GM18520 (cell line): ENCODE results near the gene ST7.
"Not testable (repeated sequence)": the region's sequence is repeated elsewhere in the genome, so short reads cannot be mapped to it uniquely, and the experiment has no call there.

Experiments
- ATAC-seq: cut with Tn5 transposase; IDR thresholded peaks from one replicate; pipeline ENCODE4 v1.9.1; 2021; ENCODE audit not compliant: unreplicated experiment

Gene ST7, protein sequence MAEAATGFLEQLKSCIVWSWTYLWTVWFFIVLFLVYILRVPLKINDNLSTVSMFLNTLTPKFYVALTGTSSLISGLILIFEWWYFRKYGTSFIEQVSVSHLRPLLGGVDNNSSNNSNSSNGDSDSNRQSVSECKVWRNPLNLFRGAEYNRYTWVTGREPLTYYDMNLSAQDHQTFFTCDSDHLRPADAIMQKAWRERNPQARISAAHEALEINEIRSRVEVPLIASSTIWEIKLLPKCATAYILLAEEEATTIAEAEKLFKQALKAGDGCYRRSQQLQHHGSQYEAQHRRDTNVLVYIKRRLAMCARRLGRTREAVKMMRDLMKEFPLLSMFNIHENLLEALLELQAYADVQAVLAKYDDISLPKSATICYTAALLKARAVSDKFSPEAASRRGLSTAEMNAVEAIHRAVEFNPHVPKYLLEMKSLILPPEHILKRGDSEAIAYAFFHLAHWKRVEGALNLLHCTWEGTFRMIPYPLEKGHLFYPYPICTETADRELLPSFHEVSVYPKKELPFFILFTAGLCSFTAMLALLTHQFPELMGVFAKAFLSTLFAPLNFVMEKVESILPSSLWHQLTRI

DNA sequence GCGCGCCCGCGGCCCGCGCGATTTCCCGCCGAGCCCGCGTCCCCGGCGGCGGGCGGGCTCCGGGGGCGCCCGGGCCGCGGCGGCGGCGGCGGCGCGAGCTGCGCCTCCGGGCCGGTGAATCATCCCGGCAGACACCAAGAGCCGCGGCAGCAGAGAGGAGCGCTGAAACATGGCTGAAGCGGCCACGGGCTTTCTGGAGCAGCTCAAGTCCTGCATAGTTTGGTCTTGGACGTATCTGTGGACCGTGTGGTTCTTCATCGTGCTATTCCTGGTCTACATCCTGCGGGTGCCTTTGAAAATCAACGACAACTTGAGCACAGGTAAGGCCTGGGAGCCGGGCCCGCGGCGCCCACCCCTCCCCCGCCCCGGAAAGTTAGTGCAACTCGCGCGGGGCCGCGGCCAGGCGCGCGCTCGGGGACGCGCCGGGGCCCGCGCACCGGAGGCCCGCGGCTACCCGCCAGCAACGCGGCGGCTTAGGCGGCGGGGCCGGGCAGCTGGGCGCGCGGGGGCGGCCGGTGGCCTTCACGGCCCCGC is at the start of gene ST7:
ST7 (plus strand) TSS at position 130 of the 534 bp plus-strand sequence; CDS start at position 170, 40 bp downstream.
- ATAC-seq = peak; percentile 21

DNA sequence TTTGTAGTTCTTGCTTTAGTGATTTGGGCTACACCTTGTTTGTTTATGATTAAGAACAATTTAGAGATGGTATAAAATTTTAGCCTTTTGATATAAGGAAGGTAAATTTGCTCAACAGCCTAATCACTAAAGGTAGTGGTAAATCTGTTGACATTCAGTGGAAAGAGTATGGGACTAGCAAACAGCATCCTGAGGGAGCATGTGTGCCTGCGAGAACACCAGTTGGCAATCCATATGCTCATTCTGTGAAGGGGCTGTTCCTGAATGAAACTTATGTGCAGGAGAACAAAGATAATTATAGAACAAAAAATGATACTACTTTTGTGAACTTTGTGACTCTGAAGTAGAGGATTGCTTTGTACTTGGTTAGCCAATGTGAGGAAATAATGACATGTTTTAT is 46.9 kb upstream of the ST7 start:
- no peak for ATAC-seq

DNA sequence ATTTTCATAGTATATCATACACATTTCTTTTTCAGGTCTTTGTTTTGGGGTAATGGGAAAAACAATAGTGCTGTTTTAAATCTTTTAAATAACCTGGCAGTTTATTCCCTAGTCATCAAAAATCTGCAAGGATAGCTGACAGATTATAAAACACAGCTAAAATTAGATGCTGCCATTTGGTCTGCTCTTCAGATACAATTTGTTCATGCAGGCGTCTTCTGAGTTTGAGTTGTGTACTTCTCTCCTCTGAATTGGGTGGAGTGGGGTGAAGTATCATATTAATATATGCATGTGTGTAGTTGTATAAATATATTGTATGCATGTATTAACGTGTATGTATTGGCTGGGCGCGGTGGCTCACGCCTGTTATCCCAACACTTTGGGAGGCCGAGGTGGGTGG is 42.9 kb upstream of the ST7 start:
- ATAC-seq = no peak

DNA sequence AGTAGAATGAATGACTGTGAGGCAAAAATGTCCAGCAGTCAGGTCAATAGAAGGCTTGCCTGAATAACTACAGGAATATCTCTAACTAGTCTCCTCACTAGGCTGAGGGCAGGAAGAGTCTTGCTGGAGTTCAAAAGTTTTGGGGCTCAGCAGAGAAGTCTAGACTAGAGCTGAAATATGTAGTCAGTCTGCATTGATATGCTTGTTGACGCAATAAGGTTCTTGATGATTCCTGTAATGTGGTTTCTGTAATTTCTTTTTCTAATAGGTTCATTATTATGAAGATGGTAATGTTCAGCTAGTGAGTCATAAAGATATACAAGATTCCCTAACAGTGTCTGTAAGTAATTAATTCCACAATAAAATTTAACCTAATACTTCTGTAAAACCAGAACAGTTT is 41.5 kb upstream of the ST7 start:
- ATAC-seq = no peak

DNA sequence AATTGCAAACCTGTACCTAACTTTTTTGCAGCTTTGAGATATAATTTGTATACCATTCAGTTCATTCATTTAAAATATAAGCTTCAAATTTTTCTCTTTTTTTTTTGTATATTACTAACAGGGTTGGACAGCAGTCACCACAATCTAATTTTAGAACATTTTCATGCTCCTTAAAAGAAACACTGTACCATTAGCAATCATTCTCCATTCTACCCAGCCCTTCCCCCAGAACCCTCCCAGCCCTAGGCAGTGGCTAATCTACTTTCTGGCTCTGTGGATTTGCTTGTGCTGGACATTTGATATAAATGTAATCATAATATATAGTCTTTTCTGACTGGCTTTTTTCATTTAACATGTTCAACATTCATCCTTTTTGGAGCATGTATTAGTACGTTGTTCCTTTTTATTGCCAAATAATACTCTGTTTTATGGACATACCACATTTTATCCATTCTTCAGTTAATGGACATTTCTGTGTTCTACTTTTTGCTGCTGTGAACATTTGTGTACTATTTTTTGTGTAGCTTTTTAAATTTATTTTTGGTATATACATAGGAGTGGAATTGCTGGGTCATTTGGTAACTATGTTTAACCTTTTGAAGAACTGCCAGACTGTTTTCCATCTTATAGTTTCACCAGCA is 40.9 kb upstream of the ST7 start:
- ATAC-seq = no peak

DNA sequence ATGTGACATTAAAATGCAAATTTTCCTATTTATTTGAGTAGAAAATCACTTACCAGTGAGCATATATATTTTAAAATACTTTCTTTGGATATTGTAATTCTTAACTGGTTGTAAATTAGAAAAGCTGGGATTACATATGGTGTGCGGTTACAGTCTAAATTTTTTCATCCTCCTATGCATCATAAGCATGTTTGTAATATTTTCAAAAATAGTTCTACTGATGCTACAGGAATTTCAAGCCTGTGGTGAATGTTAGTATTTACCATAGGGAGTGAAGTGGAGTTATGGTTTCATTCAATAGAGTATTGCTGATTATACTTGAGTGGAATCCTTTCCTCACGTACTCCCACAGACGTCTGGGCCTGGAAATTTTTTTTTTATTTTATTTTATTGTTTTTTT is 34.6 kb upstream of the ST7 start:
- no peak for ATAC-seq

DNA sequence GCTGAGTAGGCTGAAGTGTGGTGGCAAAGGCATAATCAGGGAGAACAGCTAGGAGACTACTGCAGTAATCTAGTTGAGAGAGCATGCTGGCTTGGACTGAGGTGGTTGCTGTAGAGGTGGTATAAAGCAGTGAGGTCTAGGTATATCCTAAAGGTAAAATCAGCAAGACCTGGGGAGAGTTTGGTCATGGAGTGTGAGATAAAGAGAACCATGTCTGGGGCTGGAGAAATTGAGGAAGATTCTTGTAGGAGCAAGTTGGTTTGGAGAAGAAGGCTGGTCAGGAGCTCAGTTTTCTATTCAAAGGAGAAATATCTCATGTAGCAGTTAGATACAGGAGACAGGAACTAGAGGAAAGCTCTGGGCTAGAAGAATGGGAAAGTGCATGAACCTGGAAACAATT is 32.9 kb upstream of the ST7 start:
- ATAC-seq = no peak

DNA sequence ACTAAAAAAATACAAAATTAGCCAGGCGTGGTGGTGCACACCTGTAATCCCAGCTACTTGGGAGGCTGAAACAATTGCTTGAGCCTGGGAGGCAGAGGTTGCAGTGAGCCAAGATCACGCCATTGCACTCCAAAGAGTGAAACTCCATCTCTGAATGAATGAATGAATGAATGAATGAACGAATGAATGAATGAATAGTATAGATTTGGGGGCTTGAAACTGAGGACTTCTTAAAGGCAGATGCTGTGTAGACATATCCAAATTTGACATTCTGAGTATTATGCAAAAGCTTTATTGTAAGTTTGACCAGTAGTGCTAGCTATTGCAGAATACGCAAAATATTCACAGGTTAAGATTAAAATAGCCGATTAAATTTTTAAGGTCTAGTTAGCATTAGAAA is 30.8 kb upstream of the ST7 start:
- ATAC-seq = no peak

DNA sequence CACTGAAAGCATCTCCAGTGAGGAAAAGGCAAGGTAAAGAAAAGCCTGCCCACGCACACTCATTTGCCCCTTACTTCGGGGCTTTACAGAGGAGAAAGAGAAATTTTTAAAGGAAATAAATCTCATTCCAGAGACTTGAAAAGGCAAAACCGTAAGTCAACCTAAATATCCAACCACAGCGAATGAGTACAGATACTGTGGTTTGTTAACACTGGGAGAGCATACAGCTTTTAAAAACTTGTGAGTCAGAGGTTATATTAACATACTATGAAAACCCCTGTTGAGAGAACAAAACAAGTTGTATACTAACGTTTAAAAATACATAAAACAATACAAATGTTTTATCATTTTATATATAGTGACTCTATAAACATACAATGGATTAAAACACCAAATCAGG is 28.6 kb upstream of the ST7 start:
- ATAC-seq = no peak

DNA sequence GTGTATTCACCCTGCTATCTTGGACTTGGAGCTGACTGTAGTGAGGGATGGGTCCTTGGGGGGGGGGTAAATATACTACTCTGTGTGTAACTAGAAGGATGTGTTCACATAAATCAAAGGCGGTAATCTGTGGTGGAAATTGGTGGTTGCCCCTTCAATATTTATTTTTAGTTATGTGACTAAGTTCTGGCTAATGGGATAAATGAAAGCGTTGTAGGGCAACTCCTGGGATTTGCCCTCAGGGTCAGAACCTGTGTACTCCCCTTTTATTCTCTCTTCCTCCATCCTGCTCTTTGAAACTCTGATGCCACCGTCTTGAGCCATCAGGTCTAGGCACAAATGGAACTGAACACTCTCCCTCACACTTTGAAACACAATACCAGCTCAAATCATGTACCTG is 24.3 kb upstream of the ST7 start:
- ATAC-seq = no peak

DNA sequence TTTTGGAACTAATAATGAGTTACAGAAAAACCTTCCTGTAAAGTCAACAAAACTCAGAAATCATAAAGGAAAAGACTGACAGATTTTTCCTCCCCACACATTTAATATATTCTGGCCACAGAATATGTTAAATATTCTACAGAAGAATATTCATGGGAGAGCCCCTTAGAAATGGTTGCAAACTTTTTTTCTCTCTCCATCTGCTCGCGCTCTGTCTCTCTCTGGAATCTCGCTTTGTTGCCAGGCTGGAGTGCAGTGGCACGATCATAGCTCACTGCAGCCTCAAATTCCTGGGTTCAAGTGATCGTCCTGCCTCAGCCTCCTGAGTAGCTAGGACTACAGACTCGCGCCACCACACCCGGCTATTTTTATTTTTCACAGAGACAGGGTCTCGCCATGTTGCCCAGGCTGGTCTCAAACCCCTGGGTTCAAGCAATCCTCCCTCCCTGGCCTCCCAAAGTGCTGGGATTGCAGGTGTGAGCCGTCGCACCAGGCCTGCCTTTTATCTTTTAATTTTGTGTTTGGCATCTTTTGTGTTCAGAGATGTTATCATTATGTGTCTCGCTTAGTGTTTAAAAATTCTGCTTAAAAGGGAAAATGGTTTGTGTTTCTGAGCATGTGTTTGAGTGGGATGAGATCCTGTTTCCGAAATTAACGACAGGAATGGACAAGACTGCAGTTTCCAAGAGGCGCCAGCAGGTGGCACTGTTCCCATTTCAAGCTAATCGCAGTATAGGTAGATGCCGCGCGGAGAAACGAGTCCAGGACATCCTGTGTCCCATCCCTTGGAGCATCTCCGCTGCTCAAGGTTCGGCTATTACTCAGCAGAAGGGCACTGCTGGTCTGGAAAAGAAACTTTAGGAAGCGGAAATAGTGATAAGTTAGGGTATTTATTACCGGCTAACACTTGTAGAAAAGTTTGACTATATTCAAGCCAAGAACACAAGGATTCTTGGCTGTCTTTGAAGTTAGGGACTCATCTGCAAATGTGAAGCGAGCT is 23.1 kb upstream of the ST7 start:
- peak; percentile 60 for ATAC-seq

DNA sequence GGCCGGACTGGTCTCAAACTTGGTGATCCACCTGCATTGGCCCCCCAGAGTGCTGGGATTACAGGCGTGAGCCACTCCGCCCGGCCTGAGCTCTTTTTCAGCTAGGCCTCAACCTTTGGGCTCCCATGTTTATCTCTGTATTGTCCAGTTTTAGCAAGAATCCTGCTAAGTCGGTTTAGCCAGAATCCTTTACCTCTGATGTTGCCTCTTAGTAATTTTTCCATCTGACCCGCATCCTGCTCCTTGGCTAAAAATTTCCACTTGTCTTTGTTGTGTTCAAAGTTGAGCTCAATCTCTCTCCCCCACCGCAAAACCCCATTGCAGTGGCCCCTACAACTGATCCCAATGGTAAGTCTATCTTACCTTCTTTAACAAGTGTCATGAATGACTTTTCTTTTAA is 20.7 kb upstream of the ST7 start:
- no peak for ATAC-seq

DNA sequence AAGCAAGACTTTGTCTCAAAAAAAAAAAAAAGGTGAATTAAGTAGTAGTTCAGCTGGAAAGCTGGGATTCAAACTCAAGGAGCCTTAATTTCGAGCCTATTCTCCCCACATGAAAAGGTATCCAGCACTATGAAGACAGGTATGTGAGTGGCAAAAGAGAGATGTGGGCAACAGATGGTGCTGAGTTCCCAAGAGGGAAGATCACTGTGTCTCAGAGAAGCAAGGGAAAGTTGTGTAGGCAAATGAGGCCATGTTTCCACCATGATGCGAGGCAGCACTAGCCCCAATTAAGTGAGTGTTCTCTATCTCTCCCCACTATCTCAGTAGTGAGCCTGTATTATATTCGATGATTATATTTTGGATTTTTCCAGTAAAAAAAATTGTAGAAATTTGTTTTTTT is 19.8 kb upstream of the ST7 start:
- no peak for ATAC-seq

DNA sequence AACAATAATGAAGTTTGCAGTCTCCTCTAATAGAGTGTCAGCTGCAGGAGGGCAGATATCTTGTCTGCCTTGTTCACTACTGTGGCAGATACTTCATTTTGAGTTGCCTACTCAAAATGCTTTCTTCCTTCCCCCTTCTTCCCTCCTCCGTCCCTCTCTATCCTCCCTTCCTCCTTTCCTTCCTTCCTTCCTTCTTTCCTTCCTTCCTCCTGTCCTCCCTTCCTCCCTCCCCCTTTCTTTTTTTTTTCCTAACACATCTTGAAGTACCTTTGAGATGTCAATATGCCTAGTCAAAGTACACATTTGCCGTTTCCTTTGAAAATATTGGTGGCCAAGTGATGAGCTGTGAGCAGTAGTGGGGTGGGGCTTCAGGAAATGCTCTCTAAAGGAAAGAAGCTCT is 18.7 kb upstream of the ST7 start:
- no peak for ATAC-seq

DNA sequence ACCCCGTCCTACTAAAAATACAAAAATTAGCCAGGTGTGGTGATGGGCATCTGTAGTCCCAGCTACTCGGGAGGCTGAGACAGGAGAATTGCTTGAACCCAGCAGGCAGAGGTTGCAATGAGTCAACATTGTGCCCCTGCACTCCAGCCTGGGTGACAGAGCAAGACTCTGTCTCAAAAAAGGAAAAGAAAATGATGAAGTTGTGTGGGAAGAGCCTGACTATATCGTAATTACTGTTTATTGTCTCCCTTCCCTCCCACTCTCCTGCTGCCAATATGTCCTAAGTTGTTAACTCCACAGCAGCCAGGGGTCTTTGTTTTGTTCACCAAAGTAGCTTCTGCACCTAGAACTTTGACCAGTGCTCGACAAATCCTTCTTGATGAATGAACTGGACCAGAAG is 16.5 kb upstream of the ST7 start:
- not testable (repeated sequence) for ATAC-seq

DNA sequence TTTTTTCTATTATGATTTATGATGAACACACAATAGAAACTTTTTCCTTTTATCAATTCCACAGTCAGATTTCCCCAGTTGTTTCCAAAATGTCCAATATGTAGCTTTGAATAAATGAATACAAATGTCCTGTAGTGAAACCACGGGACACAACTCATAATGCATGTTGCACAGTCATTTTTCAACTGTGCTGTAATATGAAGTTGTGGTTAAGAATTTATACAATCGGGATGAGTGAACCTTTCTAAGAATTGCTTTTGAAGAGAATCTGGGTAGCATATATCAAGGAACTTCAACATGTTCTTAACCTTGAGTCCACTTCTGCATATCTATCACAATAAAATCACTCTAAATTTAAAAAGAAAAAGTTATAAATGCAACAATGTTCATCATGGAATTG is 14.6 kb upstream of the ST7 start:
- ATAC-seq = no peak

DNA sequence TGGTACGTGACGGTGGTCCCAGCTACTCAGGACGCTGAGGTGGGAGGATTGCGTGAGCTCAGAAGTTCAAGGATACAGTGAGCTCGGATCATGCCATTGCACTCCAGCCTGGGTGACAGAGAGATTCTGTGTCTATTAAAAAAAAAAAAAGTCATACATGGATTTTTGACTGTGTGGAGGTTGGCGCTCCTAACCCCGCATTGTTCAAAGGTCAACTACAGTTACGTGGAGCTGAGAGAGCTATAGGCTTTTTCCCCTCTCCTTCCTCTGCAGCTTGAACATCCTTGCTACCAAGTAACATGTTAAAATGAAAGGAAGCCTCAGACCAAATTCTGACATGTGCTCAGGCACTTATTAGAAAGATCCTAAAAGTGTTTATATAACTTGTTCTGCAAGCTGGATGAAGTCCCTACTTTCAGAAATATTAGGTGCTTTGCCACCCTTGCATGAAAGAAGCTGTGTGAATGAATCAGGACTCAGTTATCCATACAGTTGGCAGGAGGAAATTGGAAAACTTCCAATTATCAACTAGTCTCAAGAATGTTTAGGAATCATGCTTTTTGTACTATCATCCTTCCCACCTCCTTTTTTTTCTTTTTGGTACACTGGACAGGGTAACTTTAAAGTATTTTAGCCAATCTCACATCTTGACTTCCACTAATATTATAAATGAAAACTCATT is 12.5 kb upstream of the ST7 start:
- ATAC-seq = no peak

DNA sequence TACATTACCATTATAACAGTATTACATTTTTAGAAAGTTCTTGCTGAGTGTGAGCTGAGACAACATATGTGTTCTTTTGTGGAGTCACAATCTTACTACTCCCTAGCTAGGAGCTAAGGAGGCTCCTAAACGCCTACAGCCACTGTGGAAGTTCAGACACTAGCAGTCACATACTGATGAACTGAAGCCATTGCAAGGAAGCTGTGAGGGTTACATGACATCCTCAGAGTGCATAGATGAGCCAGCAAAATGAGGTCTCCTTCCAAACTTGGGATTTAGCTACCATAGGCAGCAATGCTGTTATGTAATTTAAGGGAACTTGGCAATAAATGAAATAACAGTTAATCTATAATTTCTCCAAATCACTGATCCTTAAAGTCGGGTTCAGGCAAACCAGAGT is 10.8 kb upstream of the ST7 start:
- no peak for ATAC-seq

DNA sequence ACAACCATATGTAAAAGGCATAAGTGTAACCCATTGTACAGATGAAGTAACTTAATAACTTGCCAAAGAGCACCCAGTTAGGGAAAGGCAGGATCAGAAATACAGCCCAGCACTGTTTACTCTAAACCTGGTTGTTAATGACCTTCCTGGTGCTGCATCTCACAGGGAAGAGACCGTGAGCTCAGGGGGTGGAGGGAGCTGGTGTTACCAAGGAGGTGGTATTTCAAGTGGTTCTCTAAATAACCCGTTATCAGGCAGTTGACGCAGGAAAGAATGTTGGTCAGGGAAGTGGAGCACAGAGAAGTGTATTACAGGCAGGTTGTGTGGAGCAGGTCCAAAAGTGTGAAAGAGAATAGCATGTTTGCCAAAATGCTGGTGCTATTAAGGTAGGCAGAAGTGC is 4.4 kb upstream of the ST7 start:
- no peak for ATAC-seq
